Transverse colon (tissue), 4 donors: Measurements from ENCODE around the gene SH3BP5. TPM values are rescaled to one million over a fixed set of nuclear protein-coding genes. Genes with fewer than 3 reads are reported as not detected.
A peak's percentile ranks its signal among the peaks of the same experiment; 100 is the strongest.

Source experiments
- DNase-seq: peaks from one replicate; pipeline ENCODE4 v3.0.0-alpha.2; 2019
- H3K27ac ChIP-seq, 4 donors: fragments of 200-600 bp; sonication (generic); 2 replicates each; pipeline ENCODE4 v1.5.1; 2016 to 2018; ENCODE audit warnings: inconsistent platforms in 4 of 4
- H3K27me3 ChIP-seq: fragments of 200-600 bp; sonication (generic); 2 replicates; pipeline ENCODE4 v1.5.1; 2017; ENCODE audit warnings: inconsistent platforms
- H3K36me3 ChIP-seq, 4 donors: fragments of 200-600 bp; sonication (generic); 2 replicates each; pipeline ENCODE4 v1.5.1; 2017 to 2019; ENCODE audit warnings: inconsistent platforms in 4 of 4
- H3K4me1 ChIP-seq, 4 donors: fragments of 200-600 bp; sonication (generic); 2 replicates each; pipeline ENCODE4 v1.5.1; 2017 to 2020; ENCODE audit warnings: inconsistent platforms in 4 of 4
- H3K4me3 ChIP-seq, 4 donors: fragments of 200-600 bp; sonication (generic); 1 replicate in 1 of 4; 2 replicates in 3 of 4; pipeline versions ENCODE4 v1.5.1 to v1.6.1; 2017 to 2019; ENCODE audit warnings: inconsistent platforms in 4 of 4
- H3K9me3 ChIP-seq, 2 donors: fragments of 200-600 bp; sonication (generic); 2 replicates each; pipeline ENCODE4 v1.5.1; 2017 to 2019; ENCODE audit warnings: inconsistent platforms in 2 of 2
- CTCF ChIP-seq, 5 experiments: fragments of 200-600 bp in 3 of 5; fragments of 450-650 bp in 2 of 5; sonication (generic) in 3 of 5; IDR thresholded peaks; 1 replicate in 2 of 5; 2 replicates in 3 of 5; pipeline ENCODE4 v1.5.1; 2016 to 2017; ENCODE audit warnings: antibody characterized with exemption in 5 of 5, inconsistent platforms in 3 of 5, mild to moderate bottlenecking in 2 of 5, moderate library complexity in 1 of 5
- EP300 ChIP-seq: sonication (generic); formaldehyde crosslinking; IDR thresholded peaks from one replicate; pipeline ENCODE4 v1.6.1; 2017; ENCODE audit warnings: antibody characterized with exemption, low read depth
- POLR2A ChIP-seq: fragments of 450-650 bp; IDR thresholded peaks from one replicate; pipeline ENCODE4 v1.6.1; 2016; ENCODE audit warnings: antibody characterized with exemption, mild to moderate bottlenecking, moderate library complexity
- POLR2AphosphoS5 ChIP-seq, 3 donors: sonication (generic); formaldehyde crosslinking; IDR thresholded peaks; one replicate each; pipeline ENCODE4 v1.6.1; 2016; ENCODE audit warnings: antibody characterized with exemption in 3 of 3
- WGBS, 2 donors: methylation state at CpG; one replicate each; pipeline ENCODE4 v1.1.5; 2018; ENCODE audit warnings: low coverage in 1 of 2; 5-methylcytosine and 5-hydroxymethylcytosine counted together
- in situ Hi-C, 4 donors: fragments of 200-750 bp; cut with MboI; loops; one replicate each; pipeline versions ENCODE4 v1.15.0 to v1.15.1; 2017; ENCODE audit warnings: low sequenced_read_pairs in 3 of 4, low pct_ligation_motif_present in 1 of 4, low pct_unique_long_range_greater_than_20kb in 1 of 4
- intact Hi-C: fragments of 100-400 bp; cut with DNase I; formaldehyde crosslinking; loops from one replicate; pipeline ENCODE4 v1.15.1; 2023; ENCODE audit warnings: low total_unique reads
- total RNA-seq, 4 donors: library from RNA; depleted of rRNA; stranded (reverse); fragments of >200 nt; gene quantifications; one replicate each; pipeline ENCODE4 v1.1.0, GENCODE V29; 2016

The SH3BP5 gene
- total RNA-seq, 4 donors from 2014 or later: 7.5 to 32.4 (median 15.8) TPM

GRCh38 chr3:15325228-15325627 lies 7.2 kb downstream of the SH3BP5 start:
- H3K4me3 ChIP-seq: no peak overlapping the region
- H3K27me3 ChIP-seq: no peaks in the 10 kb centered on the region
- 59 to 78% methylated on average over 3 to 4 of the region's 4 CpGs for WGBS, 2 donors
- in situ Hi-C loops: no loop called here
- H3K36me3 ChIP-seq: no peaks in the 10 kb centered on the region
- peaks cover 4 to 19% (median 9%) of the 10 kb centered on the region in 4 donors for H3K4me1 ChIP-seq
- TF ChIP-seq POLR2AphosphoS5 (IDR thresholded peaks at IDR 0.05) (no peak), EP300 (no peak), POLR2A (no peak), CTCF (IDR thresholded peaks at IDR 0.05) (no peak)
- DNase-seq: no peak
- intact Hi-C loops: no loop called here
- peak overlapping the region in 3 of 4 donors; percentile 13 to 23 (median 23) for H3K27ac ChIP-seq
- no peaks in the 10 kb centered on the region for H3K9me3 ChIP-seq

- TF ChIP-seq EP300 (no peak), POLR2AphosphoS5 (IDR thresholded peaks at IDR 0.05) (no peak), POLR2A (no peak), CTCF (IDR thresholded peaks at IDR 0.05) (no peak)
- Histone ChIP-seq H3K9me3 (no peaks in the 10 kb centered on the region), H3K27me3 (no peaks in the 10 kb centered on the region), H3K4me1 (peaks cover 12 to 27% (median 15%) of the 10 kb centered on the region in 4 donors), H3K27ac (peak overlapping the region in 3 of 4 donors; percentile 23 to 34 (median 23)), H3K36me3 (no peaks in the 10 kb centered on the region), H3K4me3 (no peak overlapping the region)
- DNase-seq: no peak
- WGBS, 2 donors: 75 to 90% methylated on average over 5 to 7 of the region's 7 CpGs
- intact Hi-C loops: no loop called here
- in situ Hi-C loops: no loop called here
Observed at GRCh38 chr3:15324379-15324808, 8.0 kb downstream of the SH3BP5 start.

GRCh38 chr3:15323063-15323462 lies 9.3 kb downstream of the SH3BP5 start:
- H3K4me1 ChIP-seq: peaks cover 15 to 35% (median 17%) of the 10 kb centered on the region in 4 donors
- peak overlapping the region in 1 of 4 donors; percentile 1 for H3K27ac ChIP-seq

GRCh38 chr3:15321349-15321748 lies 11.0 kb downstream of the SH3BP5 start:
- H3K9me3 ChIP-seq: no peaks in the 10 kb centered on the region
- peaks cover 12 to 36% (median 17%) of the 10 kb centered on the region in 4 donors for H3K4me1 ChIP-seq
- in situ Hi-C loops: no loop called here
- peak overlapping the region; percentile 51 to 76 (median 60) for H3K27ac ChIP-seq
- TF ChIP-seq EP300 (no peak), CTCF (IDR thresholded peaks at IDR 0.05) (no peak), POLR2A (no peak), POLR2AphosphoS5 (IDR thresholded peaks at IDR 0.05) (no peak)
- no peaks in the 10 kb centered on the region for H3K36me3 ChIP-seq
- intact Hi-C loops: no loop called here
- 83 to 87% methylated on average over 1 of the region's 1 CpG for WGBS, 2 donors
- no peak overlapping the region for H3K4me3 ChIP-seq
- no peak for DNase-seq
- H3K27me3 ChIP-seq: no peaks in the 10 kb centered on the region

More at GRCh38 chr3:15323063-15323462, 9.3 kb downstream of the SH3BP5 start:
- no peak overlapping the region for H3K4me3 ChIP-seq
- 83 to 94% methylated on average over 2 to 6 of the region's 6 CpGs for WGBS, 2 donors
- no peaks in the 10 kb centered on the region for H3K36me3 ChIP-seq
- H3K27me3 ChIP-seq: no peaks in the 10 kb centered on the region
- in situ Hi-C loops: no loop called here
- intact Hi-C loops: no loop called here
- no peak for DNase-seq
- no peaks in the 10 kb centered on the region for H3K9me3 ChIP-seq
- no peak for TF ChIP-seq CTCF (IDR thresholded peaks at IDR 0.05)
- no peak for TF ChIP-seq POLR2A
- no peak for TF ChIP-seq POLR2AphosphoS5 (IDR thresholded peaks at IDR 0.05)
- TF ChIP-seq EP300: no peak
